Activated CD8-positive, alpha-beta memory T cell treated with anti-CD3 and anti-CD28 coated beads, Interleukin-2, amount 50 U/mL, for 48 hours (primary cell): ENCODE results near the gene NEURL4.

Experiments
- DNase-seq: peaks from one replicate; pipeline ENCODE4 v3.0.0-alpha.2; 2020

Gene NEURL4

DNA sequence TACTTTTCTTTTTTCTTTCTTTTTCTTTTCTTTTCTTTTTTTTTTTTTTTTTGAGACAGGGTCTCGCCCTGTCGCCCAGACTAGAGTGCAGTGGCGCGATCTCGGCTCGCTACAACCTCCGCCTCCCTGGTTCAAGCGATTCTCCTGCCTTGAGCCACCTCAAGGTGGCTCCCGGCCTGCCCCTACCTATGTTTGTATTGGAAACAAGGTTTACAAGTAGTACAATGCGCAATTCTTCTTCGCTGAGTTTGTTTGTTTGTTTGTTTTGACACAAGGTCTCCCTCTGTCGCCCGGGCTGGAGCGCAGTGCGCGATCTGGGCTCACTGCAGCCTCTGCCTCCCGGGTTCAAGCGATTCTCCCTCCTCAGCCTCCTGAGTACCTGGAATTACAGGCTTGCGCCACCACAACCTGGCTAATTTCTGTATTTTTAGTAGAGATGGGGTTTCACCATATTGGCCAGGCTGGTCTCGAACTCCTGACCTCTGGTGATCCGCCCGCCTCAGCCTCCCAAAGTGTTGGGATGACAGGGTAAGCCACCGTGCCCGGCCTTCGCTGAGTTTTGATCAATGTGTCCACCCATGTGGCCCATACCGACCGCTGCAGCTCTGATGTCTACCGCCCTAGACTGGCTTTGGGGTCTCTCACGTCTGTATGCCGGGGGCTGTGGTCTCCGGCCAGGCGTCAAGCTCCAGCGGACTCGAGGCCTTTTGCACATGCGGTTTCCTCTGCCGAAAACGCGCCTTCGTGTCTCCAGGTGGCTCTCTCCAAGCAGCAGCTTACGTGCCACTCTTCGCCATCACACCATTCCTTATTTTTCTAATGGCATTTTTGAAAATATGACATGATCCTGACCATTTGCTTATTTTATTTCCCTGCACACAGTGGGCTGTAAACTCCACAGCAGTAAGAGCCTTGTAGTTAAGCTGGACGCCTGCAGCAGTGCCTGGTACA, 33.6 kb downstream of the NEURL4 start:
- DNase-seq, result no peak

DNA sequence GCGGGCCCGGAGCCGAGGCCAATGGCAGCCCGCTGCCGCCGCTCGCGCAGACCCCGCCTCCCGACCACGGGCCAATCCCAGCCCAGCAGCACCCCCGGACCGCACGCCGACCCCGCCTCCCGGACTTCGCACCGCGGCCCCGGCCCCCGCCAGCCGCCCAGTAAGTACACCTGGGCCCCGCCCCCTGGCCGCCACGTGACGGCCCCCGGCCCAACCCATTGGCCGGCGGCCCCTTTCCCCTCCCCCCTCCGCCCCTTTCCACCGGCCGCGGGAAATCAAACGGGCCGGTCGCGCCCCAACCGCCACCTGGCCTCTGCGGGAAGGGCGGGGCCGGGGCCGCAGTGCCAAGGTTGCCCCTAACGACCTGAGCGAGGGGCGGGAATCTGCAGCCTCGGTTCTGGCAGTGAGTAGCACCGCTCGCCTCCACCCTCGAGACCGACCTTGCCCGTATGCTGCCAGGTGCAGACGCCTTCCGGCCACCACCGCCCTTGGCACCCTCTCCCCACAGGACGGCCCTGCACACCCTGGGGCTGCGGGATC, 34.5 kb downstream of the NEURL4 start, which contains the start of gene YBX2:
YBX2 (minus strand) TSS at position 26 of the 540 bp plus-strand sequence. CDS start 139 bp downstream, outside the sequence.
- DNase-seq, result peak; percentile 88

DNA sequence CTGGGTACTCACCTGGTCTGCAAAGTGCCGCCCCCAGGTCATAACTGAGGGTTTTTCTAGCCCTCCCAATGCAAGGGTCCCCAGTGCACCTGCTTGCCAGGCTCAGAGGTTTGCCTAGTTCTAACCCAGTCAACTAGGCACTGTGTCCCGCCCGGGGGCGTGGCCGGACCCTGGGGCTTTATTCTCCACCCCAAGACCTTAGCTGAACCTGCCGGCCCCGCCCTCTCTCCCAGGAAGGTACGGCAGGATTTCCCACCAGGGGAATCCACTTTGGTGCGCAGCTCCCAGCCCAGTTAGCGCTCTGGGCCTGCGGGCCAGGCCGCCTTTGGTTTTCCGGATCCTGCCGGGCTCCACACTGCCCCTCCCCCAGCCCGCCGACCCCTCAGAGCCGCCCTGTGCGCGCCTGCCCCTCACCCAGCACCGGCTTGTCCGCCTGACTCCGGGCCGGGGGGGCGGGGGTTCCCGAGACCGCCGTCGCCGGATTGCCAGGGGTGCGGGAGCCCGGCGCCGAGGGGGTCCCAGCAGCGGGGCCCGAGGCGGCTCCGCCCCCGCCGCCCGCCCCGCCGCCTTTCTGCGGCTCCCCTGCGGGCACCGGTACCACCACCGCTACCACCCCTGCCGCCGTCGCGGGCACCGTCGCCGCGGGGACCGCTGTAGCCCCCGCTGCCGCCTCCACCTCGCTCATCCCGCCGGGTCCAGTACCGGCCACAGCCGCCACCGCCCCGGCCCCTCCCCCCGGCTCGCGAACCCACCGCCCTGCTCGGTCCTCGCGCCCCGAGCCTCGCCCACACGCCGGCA, 35.1 kb downstream of the NEURL4 start:
- DNase-seq, result no peak

DNA sequence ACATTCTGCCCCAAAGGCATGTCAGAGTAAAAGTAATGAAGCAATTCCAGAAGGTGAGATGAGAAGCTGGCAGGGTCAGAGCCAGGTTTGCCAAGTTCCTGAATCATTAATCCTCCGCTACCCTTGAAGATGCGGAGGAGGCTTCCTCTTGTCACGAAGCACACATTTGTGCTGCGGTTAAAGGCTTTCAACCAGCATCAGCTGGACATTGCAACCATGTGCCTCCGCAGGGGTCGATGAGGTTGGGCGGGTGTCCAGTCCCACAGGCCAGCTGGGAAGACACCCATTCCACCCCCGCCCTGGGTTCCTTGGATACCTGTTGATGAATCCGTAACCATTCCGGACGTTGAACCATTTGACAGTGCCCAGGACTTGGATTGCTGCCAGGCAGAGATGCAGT, 36.0 kb downstream of the NEURL4 start:
- DNase-seq, result no peak

DNA sequence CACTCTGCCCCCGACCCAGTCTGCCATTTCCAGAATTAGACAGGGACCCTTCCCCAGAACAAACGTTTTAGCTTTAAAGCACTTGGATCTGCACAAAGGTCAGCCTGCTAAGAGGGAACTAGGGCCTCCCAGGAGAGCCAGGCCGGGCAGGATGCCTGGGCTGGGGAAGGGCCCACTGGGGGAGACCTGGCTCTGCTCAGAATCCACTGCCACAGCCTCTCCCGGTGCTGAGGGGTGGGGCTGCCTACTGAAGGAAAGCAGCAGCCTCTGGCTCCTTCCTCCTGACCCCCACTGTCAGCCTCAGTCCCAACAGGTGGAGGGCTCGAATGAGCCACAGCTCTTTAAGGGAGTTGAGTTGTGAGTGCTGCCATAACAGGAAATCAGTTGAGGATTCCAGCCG, 36.4 kb downstream of the NEURL4 start:
- no peak for DNase-seq

DNA sequence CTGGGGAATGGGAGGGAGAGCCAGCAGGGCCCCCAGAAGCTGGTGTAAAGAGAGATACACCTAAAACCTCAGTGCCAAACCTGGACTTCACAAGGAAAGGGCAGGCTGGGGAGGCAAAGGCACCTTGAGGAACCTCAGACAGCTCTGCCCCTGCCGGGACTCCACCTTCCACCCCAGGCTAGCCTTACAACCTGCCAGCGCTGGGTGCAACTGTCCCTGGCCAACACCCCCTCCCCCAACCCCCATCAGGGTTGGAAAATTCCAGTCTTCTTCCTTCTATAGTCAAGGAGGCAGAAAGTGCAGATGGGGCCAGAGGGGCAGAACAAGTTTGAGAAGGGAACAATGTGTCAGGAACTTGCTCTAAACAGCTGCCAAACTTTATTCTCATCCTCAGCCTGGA, 36.9 kb downstream of the NEURL4 start:
- DNase-seq, result no peak

DNA sequence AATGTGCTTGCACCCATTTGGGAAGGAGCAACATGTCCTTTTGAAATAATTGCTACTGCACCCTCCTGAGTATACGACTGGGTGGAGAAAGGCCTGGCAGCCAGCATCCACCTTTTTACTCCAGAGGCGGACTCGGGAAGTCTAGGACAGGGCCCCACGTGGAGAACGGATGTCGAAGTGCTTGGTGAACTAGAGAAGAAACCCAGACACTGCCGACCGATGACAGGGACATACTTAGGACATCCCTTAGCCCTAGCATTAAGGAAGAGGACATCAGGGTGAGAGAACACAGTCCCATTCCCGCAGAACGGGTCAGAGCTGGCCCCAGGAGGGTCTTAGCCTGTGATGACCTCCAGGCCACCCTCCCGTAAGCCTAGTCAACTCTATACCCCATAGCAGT, 38.5 kb downstream of the NEURL4 start:
- no peak for DNase-seq

DNA sequence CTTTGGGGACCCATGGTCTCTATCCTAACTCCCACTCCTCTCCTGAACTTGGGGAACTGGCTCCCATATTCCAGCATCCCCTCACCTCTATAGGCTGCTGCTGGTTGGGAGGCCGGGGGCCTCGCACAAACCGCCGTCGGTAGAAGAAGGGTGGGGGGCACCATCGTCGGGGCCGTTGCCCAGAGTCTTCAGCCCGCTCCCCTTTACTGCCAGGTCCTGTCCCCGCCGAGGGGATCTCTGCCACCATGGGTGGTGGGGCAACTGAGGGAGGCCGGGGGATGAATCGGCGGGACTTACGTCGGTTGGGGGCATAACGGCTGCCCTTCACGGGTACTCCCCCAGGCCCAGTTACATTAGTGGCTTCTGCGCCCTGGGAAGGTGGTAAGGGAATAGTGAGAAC, 39.0 kb downstream of the NEURL4 start:
- no peak for DNase-seq

DNA sequence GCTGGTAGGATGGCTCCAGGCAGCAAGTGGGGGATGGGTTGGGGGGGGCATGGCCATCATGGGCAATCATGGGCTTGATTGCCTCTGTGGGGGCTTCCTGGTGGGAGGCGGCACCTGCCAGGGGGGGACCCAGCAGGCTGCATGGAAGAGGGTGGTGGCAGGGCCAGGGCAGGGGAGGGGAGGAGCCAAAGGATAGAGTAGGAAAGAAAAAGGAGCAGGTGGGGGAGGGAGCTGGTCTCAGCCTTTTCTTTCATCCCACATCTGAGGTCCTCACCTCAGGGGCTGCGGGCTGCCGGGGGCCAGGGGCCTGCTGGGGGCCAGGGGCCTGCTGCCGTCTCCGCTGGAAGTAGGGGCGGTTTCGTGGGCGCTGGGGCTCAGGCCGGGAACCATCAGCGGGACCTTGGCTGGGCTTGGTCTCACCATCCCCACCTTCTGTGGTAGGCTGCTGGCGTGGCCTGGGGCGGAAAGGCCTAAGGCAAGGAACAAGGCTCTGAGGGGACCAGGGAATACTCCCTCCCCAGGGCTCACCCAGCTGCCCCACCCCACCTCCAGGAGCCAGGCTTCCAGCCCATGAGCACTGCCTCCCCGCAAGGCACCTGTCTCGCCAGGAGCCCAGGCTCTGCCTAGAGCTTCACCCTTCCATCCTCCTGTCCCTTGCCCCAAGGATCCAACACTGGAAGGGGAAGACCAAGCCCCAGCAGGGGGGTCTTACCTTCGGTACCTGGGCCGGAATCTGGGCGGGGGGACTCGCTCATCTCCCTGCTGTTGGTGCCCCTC, 39.7 kb downstream of the NEURL4 start:
- no peak for DNase-seq

DNA sequence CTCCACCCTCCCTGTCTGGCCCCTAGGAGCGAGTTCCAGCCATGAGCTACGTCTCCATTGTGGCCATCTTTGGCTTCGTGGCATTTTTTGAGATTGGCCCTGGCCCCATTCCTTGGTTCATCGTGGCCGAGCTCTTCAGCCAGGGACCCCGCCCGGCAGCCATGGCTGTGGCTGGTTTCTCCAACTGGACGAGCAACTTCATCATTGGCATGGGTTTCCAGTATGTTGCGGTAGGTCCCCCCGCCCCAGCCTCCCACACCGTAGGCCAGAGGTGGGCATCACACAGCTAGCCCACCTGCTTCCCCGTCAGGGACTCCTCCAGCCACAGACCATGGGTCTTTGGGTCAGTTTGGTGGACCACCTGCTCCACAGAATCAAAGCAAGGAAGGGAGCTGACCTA, 43.5 kb downstream of the NEURL4 start:
- DNase-seq, result no peak

DNA sequence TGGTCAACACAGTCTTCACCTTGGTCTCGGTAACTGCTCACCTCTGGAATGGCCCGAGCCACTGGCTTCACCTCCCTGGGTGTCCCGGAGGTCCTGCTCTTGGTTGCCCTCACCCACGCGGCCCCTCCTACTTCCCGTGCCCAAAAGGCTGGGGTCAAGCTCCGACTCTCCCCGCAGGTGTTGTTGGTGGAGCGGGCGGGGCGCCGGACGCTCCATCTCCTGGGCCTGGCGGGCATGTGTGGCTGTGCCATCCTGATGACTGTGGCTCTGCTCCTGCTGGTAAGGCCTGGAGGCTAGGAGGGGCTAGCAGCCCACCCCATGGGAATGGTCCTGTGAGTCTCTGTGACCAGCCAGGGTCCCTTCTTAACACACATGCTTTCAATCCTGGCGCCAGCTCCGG, 44.2 kb downstream of the NEURL4 start:
- no peak for DNase-seq

DNA sequence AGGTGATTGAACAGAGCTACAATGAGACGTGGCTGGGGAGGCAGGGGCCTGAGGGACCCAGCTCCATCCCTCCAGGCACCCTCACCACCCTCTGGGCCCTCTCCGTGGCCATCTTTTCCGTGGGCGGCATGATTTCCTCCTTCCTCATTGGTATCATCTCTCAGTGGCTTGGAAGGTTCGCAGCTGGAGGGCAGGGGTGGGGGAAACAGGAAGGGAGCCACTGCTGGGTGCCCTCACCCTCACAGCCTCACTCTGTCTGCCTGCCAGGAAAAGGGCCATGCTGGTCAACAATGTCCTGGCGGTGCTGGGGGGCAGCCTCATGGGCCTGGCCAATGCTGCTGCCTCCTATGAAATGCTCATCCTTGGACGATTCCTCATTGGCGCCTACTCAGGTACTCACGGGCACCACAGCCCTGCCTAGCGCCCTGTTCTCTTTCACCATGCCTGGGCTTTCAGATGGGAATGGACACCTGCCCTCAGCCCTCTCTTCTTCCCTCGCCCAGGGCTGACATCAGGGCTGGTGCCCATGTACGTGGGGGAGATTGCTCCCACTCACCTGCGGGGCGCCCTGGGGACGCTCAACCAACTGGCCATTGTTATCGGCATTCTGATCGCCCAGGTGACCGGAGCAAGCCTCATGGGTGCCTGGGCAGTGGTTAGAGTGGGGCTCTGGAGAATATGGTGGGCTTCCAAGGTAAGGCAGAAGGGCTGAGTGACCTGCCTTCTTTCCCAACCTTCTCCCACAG, 45.5 kb downstream of the NEURL4 start:
- DNase-seq, result no peak

DNA sequence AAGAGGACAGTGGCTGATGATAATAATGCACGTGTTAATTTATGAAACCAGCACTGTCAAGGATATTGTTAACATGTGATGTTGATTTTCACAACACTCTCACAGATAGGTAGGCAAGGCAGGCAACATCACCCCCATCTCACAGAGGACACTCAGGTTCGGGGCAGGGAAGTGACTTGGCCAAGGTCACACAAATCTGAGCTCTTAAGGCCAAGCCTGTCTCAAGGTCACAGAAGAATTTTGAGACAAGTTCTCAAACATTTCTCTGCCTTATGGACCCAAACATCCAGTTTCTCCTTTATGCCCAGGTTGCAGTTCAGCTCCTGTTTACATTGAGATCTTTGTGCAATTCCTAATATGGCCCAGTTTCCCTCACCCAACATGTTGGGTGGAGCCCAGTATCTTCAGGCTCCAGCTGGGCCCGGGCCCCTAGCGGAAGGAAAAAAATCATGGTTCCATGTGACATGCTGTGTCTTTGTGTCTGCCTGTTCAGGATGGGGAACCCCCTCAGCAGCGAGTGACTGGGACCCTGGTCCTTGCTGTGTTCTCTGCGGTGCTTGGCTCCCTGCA, 46.3 kb downstream of the NEURL4 start:
- DNase-seq, result no peak

DNA sequence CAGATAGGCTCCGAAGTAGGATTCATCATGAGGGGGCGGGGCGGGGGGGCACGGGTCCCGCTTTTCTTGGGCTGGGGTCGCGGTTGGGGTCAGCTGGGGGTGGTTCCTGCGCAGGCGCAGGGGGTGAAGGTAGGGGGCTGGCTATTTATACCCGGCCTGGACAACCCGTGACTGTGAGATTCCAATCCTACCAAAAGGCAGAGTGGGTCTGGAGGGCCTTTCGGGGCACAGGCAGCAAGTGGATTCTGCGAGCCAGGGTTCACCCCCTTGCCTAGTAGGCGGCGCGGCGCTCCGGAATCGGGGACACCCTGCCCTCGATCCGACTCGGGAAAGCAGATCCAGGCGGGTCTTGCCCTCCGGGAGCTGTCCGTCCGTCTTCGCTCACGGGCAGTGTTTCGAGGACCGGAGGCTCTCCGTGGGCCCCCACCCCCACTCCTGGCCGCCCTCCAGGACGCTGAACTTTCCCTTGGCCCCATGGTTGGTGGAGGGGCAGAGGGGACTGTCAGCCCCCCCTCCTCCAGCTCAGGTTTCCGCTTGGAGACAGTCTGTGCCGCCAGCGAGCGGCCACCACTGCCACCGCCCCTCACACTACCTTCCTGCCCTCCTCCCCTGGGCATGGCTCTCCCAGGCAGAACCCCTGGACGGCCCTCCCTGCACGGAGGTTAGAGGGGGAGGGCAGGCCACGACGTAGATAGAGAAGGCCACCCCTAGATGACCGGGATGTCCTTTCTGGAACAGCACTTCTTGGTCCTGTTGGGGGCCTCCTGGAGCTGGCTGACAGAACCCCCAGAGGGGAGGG, 47.0 kb downstream of the NEURL4 start:
- DNase-seq, result peak; percentile 59

DNA sequence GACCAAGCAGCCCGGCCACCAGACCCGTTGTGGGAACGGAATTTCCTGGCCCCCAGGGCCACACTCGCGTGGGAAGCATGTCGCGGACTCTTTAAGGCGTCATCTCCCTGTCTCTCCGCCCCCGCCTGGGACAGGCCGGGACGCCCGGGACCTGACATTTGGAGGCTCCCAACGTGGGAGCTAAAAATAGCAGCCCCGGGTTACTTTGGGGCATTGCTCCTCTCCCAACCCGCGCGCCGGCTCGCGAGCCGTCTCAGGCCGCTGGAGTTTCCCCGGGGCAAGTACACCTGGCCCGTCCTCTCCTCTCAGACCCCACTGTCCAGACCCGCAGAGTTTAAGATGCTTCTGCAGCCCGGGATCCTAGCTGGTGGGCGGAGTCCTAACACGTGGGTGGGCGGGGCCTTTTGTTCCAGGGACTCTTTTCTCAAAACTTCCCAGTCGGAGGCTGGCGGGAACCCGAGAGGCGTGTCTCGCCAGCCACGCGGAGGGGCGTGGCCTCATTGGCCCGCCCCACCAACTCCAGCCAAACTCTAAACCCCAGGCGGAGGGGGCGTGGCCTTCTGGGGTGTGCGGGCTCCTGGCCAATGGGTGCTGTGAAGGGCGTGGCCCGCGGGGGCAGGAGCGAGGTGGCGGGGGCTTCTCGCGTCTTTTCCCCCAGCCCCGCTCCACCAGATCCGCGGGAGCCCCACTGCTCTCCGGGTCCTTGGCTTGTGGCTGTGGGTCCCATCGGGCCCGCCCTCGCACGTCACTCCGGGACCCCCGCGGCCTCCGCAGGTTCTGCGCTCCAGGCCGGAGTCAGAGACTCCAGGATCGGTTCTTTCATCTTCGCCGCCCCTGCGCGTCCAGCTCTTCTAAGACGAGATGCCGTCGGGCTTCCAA, 47.8 kb downstream of the NEURL4 start, which contains the start of gene SLC2A4:
SLC2A4 (plus strand) TSS at position 645 of the 879 bp plus-strand sequence; CDS start at position 862, 217 bp downstream.
- peak; percentile 96 for DNase-seq

DNA sequence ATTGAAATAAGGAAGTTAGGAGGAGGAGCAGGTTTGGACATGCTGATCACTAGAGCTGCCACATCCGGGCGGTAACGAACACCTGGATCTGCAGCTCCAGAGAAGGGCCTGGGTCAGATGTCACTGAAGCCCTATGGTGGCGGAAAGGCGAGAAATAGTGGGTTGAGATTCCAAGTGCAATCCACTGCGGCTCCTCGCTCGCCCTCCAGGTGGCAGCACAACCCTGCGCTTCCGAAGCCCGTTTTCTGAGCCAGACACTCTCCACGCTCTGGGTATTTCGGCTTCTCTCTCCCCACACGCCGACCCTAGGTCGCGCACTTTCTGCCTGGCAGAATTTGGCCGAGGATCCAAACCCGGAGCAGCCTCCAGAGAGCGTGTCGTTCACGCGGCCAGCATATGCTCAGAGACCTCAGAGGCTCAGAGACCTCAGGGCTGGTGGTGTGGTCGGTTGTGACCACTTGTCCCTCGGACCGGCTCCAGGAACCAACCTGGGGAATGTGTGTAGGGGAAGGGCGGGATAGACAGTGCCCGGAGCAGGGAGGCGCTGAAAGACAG, 48.5 kb downstream of the NEURL4 start:
- DNase-seq, result peak; percentile 93

DNA sequence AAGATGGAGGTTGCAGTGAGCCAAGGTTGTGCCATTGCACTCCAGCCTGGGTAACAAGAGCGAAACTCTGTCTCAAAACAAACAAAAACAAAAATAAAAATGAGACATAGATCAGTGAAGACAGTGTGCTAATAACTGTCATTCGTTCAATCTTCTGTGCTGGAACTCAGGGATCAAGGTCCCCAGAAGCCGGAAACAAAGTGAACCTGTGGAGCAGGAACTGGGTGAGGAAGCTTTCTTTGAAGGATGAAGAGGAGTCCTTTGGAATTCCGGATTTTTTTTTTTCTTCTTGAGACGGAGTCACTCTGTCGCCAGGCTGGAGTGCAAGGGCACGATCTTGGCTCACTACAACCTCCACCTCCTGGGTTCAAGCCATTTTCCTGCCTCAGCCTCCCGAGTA, 49.7 kb downstream of the NEURL4 start:
- DNase-seq, result no peak

DNA sequence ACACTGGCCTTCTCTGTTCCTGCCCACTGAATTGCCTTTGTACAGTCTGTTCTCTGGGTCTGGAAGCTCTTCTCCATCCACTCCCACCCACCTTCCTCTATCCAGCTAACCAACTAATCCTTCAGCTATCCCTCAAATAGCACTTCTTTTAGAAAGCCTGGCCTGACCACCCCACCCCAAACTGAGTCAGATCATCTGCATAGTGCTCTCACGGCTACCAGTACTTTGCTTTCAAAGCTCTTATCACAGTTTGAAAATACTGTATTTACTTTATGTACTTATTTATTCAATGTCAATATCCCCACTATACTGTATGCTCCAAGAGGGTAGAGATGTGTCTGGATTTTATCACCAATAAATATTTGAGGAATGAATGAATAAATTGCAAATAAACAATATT, 62.4 kb downstream of the NEURL4 start:
- no peak for DNase-seq
